Naive thymus-derived CD8-positive, alpha-beta T cell (primary cell): ENCODE measurements around the gene LRP1-AS. TPM values are rescaled to one million over a fixed set of nuclear protein-coding genes. Genes with fewer than 3 reads are reported as not detected.

Source experiments
- ATAC-seq, 2 donors: fragments of 150-1000 bp; cut with Tn5 transposase in 1 of 2; sonication (Bioruptor Pico), chemical (Tn5 transposase) in 1 of 2; 1 replicate in 1 of 2; 2 replicates in 1 of 2; pipeline ENCODE4 v1.10.0; 2021; ENCODE audit warnings: mild to moderate bottlenecking in 2 of 2, moderate library complexity in 2 of 2
- POLR2A ChIA-PET: fragments of 350-600 bp; sonication (Branson Sonifier 250); formaldehyde crosslinking; loops from one replicate; lab custom pipeline; 2021; ENCODE audit warnings: antibody characterized with exemption; lab: Charles Lee
- DNase-seq, 10 donors: peaks; one replicate each; pipeline versions ENCODE4 v3.0.0 to v3.0.0-alpha.2; 2020 to 2022
- H3K27ac Mint-ChIP-seq, 10 donors: one replicate each; pipeline ENCODE4 v1.8.0; 2020 to 2022; ENCODE audit warnings: mild to moderate bottlenecking in 10 of 10, mixed read lengths in 10 of 10, moderate library complexity in 4 of 10, inconsistent platforms in 1 of 10
- H3K27me3 Mint-ChIP-seq, 5 donors: one replicate each; pipeline ENCODE4 v1.8.0; 2021 to 2022; ENCODE audit warnings: mixed read lengths in 5 of 5
- H3K36me3 Mint-ChIP-seq, 3 donors: one replicate each; pipeline ENCODE4 v1.8.0; 2020 to 2022; ENCODE audit warnings: mixed read lengths in 3 of 3, mild to moderate bottlenecking in 2 of 3, inconsistent platforms in 1 of 3
- H3K4me1 Mint-ChIP-seq, 4 donors: one replicate each; pipeline ENCODE4 v1.8.0; 2021 to 2022; ENCODE audit warnings: mixed read lengths in 4 of 4
- H3K4me3 Mint-ChIP-seq, 10 donors: one replicate each; pipeline ENCODE4 v1.8.0; 2020 to 2022; ENCODE audit warnings: mild to moderate bottlenecking in 10 of 10, mixed read lengths in 10 of 10, moderate library complexity in 6 of 10, inconsistent platforms in 1 of 10
- H3K9me3 Mint-ChIP-seq, 9 donors: one replicate each; pipeline ENCODE4 v1.8.0; 2020 to 2022; ENCODE audit warnings: mixed read lengths in 9 of 9, mild to moderate bottlenecking in 3 of 9, inconsistent platforms in 1 of 9, moderate library complexity in 1 of 9
- polyA plus RNA-seq, 3 donors: library from polyadenylated mRNA; unstranded; fragments of 300-500 nt; fragmentation: Illumina TruSeq; gene quantifications; one replicate each; pipeline ENCODE4 v1.2.3, GENCODE V29; 2021
- total RNA-seq, 8 experiments: library from RNA in 2 of 8; stranded (reverse) in 2 of 8; gene quantifications; one replicate each; pipeline ENCODE4 v1.2.3 and lab custom pipeline; 2021 to 2026

LRP1-AS gene
- total and polyA plus RNA-seq, 5 experiments from 2014 or later = not detected

- Mint-ChIP-seq H3K4me1 (peaks cover 28 to 77% (median 75%) of the 10 kb centered on the region in 4 donors), H3K36me3 (peaks cover 0 to 64% (median 3%) of the 10 kb centered on the region in 3 donors), H3K4me3 (peak overlapping the region in 2 of 10 donors; percentile 26 to 71), H3K27ac (peak overlapping the region in 7 of 10 donors; percentile 22 to 88 (median 78)), H3K9me3 (no peaks in the 10 kb centered on the region), H3K27me3 (no peaks in the 10 kb centered on the region)
- DNase-seq = no peak
- POLR2A ChIA-PET = interaction anchor here (0.6 to 16.7 kb wide), 4 partner anchors 12 to 1099 kb away, joined by 3 to 559 read pairs (median 4); partner anchors contain the start of gene NAB2
- no peak for ATAC-seq
These were observed 41.3 kb downstream of the LRP1-AS start for GRCh38 chr12:57106021-57106708.

- H3K4me3 Mint-ChIP-seq = peak overlapping the region in 1 of 10 donors; percentile 62
- H3K27ac Mint-ChIP-seq = peak overlapping the region in 8 of 10 donors; percentile 28 to 90 (median 67)
- peaks cover 27 to 83% (median 80%) of the 10 kb centered on the region in 4 donors for H3K4me1 Mint-ChIP-seq
- H3K36me3 Mint-ChIP-seq = peaks cover 0 to 71% (median 3%) of the 10 kb centered on the region in 3 donors
- DNase-seq (no peak), ATAC-seq (no peak)
- H3K27me3 Mint-ChIP-seq = no peaks in the 10 kb centered on the region
- POLR2A ChIA-PET = interaction anchor here (0.6 to 16.7 kb wide), 5 partner anchors 11 to 1098 kb away, joined by 3 to 559 read pairs (median 3); partner anchors contain the start of genes NAB2 and NEMP1
- H3K9me3 Mint-ChIP-seq = no peaks in the 10 kb centered on the region
These were observed 42.2 kb downstream of the LRP1-AS start for GRCh38 chr12:57105011-57105753.

DNA sequence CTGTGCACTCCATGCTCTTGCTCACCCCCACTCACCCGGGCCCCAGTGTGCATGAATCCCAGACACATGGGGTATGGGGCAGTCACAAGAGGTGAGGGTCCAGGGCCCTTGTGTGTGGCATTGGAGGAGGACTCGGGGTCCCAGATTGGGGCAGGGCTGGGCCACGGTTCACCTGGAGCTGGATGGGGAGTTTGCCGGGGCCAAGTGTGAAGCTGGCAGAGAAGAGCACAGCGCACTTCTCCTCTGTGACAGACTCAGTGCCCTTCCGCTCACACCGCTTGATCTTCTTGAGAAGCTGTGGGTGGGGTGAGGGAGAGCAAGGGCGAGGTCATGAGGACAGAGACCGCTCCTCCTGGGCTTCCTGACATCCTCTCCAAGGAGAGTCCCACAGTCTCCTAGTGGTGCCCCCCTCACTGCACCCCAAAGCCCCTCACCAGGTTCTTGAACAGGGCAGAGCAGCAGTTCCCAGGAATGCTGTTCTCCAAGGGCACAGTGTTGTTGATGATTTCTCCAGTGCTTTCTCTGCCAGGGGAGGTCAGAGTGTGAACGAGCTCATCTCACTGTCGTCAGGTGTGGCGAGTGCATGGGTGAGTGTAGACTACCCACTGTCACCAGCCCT, 43.0 kb downstream of the LRP1-AS start:
- Mint-ChIP-seq H3K4me3 (peak overlapping the region in 2 of 10 donors; percentile 9 to 62), H3K9me3 (no peaks in the 10 kb centered on the region), H3K36me3 (peaks cover 0 to 78% (median 6%) of the 10 kb centered on the region in 3 donors), H3K27ac (peak overlapping the region in 8 of 10 donors; percentile 6 to 90 (median 50)), H3K27me3 (no peaks in the 10 kb centered on the region), H3K4me1 (peaks cover 22 to 82% (median 76%) of the 10 kb centered on the region in 4 donors)
- DNase-seq (peak in 1 of 10 donors; percentile 44), ATAC-seq (no peak)
- POLR2A ChIA-PET = interaction anchor here (1.6 to 16.7 kb wide), 2 partner anchors 10 to 22 kb away, joined by 3 to 559 read pairs; partner anchors contain the start of gene NAB2

DNA sequence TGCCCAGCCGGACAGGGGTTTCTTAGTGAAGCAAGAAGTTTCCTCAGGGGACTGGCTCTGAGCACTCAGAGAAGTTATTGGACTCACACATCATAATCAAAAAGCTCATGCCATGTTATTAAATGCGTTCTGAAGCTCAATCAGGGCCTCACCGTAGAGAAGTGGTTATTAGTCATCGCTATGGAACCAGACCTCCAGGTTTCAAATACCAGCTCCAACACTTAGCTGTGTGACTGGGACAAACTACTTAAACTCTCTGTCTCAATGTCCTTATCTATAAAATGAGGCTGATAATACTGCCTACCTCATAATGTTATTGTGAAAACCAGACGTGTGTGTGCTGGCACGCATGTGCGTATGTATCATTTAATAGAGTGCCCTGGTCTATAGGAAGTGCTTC, 43.6 kb downstream of the LRP1-AS start:
- no peak for ATAC-seq
- Mint-ChIP-seq H3K9me3 (no peaks in the 10 kb centered on the region), H3K27me3 (no peaks in the 10 kb centered on the region), H3K27ac (peak overlapping the region in 6 of 10 donors; percentile 20 to 90 (median 50)), H3K4me1 (peaks cover 23 to 84% (median 77%) of the 10 kb centered on the region in 4 donors), H3K36me3 (peaks cover 0 to 84% (median 6%) of the 10 kb centered on the region in 3 donors), H3K4me3 (peak overlapping the region in 1 of 10 donors; percentile 9)
- no peak for DNase-seq
- POLR2A ChIA-PET = interaction anchor here (1.6 to 16.7 kb wide), 2 partner anchors 10 to 21 kb away, joined by 3 to 559 read pairs; partner anchors contain the start of gene NAB2

GRCh38 chr12:57101892-57102695, 45.3 kb downstream of the LRP1-AS start:
- Mint-ChIP-seq H3K27ac (peak overlapping the region; percentile 79 to 93 (median 87)), H3K9me3 (no peaks in the 10 kb centered on the region), H3K4me3 (peak overlapping the region in 7 of 10 donors; percentile 29 to 53 (median 41)), H3K4me1 (peaks cover 13 to 74% (median 65%) of the 10 kb centered on the region in 4 donors), H3K36me3 (peaks cover 0 to 87% (median 9%) of the 10 kb centered on the region in 3 donors), H3K27me3 (no peaks in the 10 kb centered on the region)
- POLR2A ChIA-PET = interaction anchor here (0.6 to 16.7 kb wide), 6 partner anchors 3 to 369 kb away, joined by 3 to 559 read pairs (median 4); partner anchors contain the start of genes NAB2 and STAT6
- peak in 1 of 10 donors; percentile 62 for DNase-seq
- peak; percentile 23 to 46 for ATAC-seq

- Mint-ChIP-seq H3K36me3 (peaks cover 0 to 83% (median 6%) of the 10 kb centered on the region in 3 donors), H3K27ac (peak overlapping the region in 8 of 10 donors; percentile 52 to 87 (median 76)), H3K4me3 (no peak overlapping the region), H3K27me3 (no peaks in the 10 kb centered on the region), H3K4me1 (peaks cover 9 to 74% (median 60%) of the 10 kb centered on the region in 4 donors), H3K9me3 (no peaks in the 10 kb centered on the region)
- POLR2A ChIA-PET = interaction anchor here (1.0 to 16.7 kb wide), 5 partner anchors 6 to 34 kb away, joined by 3 to 559 read pairs (median 3); partner anchors contain the start of genes NAB2, NEMP1 and STAT6
- DNase-seq (peak in 1 of 10 donors; percentile 16), ATAC-seq (no peak)
These were observed 47.7 kb downstream of the LRP1-AS start for GRCh38 chr12:57099766-57100165.

GRCh38 chr12:57099047-57099714, 48.2 kb downstream of the LRP1-AS start:
- peaks cover 0 to 78% (median 6%) of the 10 kb centered on the region in 3 donors for H3K36me3 Mint-ChIP-seq
- peaks cover 10 to 74% (median 61%) of the 10 kb centered on the region in 4 donors for H3K4me1 Mint-ChIP-seq
- POLR2A ChIA-PET = interaction anchor here (1.0 to 16.7 kb wide), 5 partner anchors 5 to 34 kb away, joined by 3 to 559 read pairs (median 5); partner anchors contain the start of genes NAB2, NEMP1 and STAT6
- H3K9me3 Mint-ChIP-seq = no peaks in the 10 kb centered on the region
- no peak overlapping the region for H3K4me3 Mint-ChIP-seq
- no peaks in the 10 kb centered on the region for H3K27me3 Mint-ChIP-seq
- no peak for DNase-seq
- peak overlapping the region; percentile 37 to 87 (median 76) for H3K27ac Mint-ChIP-seq
- ATAC-seq = no peak

- Mint-ChIP-seq H3K4me3 (no peak overlapping the region), H3K4me1 (peaks cover 13 to 74% (median 59%) of the 10 kb centered on the region in 4 donors), H3K27ac (peak overlapping the region in 7 of 10 donors; percentile 42 to 87 (median 75)), H3K9me3 (no peaks in the 10 kb centered on the region), H3K36me3 (peaks cover 0 to 76% (median 8%) of the 10 kb centered on the region in 3 donors), H3K27me3 (no peaks in the 10 kb centered on the region)
- POLR2A ChIA-PET = interaction anchor here (1.2 to 16.7 kb wide), 5 partner anchors 4 to 90 kb away, joined by 3 to 559 read pairs (median 5); partner anchors contain the start of genes NAB2, NEMP1 and STAT6
- DNase-seq = no peak
- no peak for ATAC-seq
These were observed 48.9 kb downstream of the LRP1-AS start for GRCh38 chr12:57098546-57098945.

DNA sequence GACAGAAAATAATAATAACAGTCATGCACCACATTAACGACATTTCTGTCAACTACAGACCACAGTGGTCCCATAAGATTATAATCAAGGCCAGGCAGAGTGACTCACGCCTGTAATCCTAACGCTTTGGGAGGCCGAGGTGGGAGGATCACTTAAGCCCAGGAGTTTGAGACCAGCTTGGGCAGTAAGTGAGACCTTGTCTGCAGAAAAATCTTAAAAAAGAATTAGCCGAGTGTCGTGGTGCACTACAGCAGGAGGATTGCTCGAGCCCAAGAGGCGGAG, 49.9 kb downstream of the LRP1-AS start:
- Mint-ChIP-seq H3K27me3 (no peaks in the 10 kb centered on the region), H3K4me3 (no peak overlapping the region), H3K27ac (peak overlapping the region in 3 of 10 donors; percentile 66 to 89 (median 84)), H3K4me1 (peaks cover 21 to 80% (median 61%) of the 10 kb centered on the region in 4 donors), H3K36me3 (peaks cover 0 to 79% (median 8%) of the 10 kb centered on the region in 3 donors), H3K9me3 (no peaks in the 10 kb centered on the region)
- DNase-seq (no peak), ATAC-seq (no peak)
- POLR2A ChIA-PET = interaction anchor here (0.6 to 16.7 kb wide), 6 partner anchors 3 to 1250 kb away, joined by 3 to 559 read pairs (median 6); partner anchors contain the start of genes NAB2, NEMP1 and STAT6

DNA sequence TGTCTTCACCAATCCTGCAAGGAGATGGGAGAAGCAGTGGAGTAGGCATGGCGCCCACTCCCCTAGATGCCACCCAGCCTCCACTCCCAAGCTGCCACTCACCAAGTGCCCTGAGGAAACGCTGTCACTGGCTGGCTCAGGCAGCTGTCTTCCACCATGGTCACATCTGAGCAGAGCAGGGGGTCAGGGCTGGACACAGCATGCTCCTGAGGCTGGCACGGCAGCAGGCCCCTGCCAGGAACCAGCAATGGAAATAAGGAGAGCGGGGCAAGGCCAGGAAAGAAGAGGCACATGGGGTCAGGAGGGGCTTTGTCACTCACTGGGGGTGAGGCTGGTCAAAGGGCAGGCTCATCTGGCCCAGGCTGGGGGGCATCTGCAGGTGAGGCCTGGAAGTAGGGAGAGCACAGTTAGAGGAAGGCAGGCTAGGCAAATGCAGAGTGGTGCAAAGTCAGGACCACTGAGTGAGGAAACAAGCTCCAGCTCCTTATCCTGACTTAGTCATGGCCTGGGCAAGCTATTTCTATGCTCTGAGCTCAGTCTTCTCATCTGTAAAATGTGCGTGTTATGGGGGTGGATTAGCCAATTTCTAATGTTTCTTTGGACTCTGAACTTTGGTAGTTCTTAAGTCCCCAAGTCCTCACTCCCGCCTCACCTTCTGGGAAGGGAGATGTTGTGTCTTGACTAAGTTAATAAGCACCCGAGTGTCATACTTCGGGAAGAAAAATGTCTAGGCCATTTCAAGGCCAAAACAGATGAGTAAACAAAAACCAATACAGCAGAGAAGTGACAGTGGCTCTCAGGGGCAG, 50.5 kb downstream of the LRP1-AS start:
- Mint-ChIP-seq H3K4me3 (no peak overlapping the region), H3K27me3 (no peaks in the 10 kb centered on the region), H3K36me3 (peaks cover 0 to 78% (median 8%) of the 10 kb centered on the region in 3 donors), H3K4me1 (peaks cover 24 to 80% (median 60%) of the 10 kb centered on the region in 4 donors), H3K9me3 (no peaks in the 10 kb centered on the region), H3K27ac (peak overlapping the region in 9 of 10 donors; percentile 49 to 90 (median 72))
- POLR2A ChIA-PET = interaction anchor here (2.0 to 16.7 kb wide), 4 partner anchors 3 to 26 kb away, joined by 4 to 559 read pairs (median 284); partner anchors contain the start of genes NAB2 and STAT6
- ATAC-seq (no peak), DNase-seq (no peak)
